ENCODE results near the gene KRT222.

KRT222 gene

DNA sequence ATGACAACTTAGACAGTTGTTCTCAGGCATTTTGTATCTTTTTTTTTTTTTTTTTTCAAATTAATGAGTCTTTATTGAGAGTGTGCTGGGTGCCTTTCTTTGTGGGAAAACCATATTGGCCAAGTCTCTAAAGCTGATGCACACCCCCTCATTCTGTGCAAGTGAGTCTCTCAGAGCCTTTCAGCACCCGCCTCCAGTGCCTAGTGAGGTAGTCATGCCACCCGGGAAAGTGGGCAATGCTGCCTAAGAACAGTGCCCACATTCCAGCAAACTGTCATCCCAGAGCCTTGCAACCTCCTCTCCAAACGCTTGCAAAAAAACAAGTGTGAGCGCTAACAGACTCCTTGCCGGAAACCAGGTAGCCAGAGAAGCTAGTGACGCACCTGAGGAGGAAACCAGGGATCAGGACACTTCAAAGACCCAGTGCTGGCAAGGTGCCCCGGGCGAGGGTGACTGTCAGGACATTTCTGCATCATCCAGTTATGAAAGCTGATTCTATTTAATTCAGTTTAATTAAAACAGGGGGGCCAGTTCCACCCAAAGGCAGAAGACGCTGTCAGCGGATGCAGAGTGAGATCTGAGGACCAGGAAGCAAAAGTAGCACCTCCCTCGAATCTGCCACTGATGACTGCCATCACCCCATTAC is 52.3 kb downstream of the KRT222 start:
- ChIA-PET POLR2A (interaction anchor here (0.6 kb wide), 1 partner anchor 47 kb away, joined by 7 read pairs; the partner anchor contains the start of gene CCR7), CTCF (interaction anchor here (1.9 to 6.0 kb wide), 3 partner anchors 9 to 51 kb away, joined by 5 to 127 read pairs (median 72); partner anchors contain the start of gene CCR7)
- DNase-seq (ENCODE audit: extremely low spot score), result no peak
- TF ChIP-seq, protein P1, sequence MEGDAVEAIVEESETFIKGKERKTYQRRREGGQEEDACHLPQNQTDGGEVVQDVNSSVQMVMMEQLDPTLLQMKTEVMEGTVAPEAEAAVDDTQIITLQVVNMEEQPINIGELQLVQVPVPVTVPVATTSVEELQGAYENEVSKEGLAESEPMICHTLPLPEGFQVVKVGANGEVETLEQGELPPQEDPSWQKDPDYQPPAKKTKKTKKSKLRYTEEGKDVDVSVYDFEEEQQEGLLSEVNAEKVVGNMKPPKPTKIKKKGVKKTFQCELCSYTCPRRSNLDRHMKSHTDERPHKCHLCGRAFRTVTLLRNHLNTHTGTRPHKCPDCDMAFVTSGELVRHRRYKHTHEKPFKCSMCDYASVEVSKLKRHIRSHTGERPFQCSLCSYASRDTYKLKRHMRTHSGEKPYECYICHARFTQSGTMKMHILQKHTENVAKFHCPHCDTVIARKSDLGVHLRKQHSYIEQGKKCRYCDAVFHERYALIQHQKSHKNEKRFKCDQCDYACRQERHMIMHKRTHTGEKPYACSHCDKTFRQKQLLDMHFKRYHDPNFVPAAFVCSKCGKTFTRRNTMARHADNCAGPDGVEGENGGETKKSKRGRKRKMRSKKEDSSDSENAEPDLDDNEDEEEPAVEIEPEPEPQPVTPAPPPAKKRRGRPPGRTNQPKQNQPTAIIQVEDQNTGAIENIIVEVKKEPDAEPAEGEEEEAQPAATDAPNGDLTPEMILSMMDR (IDR thresholded peaks at IDR 0.05; ENCODE audit: control extremely low read depth, extremely low read depth, low read depth, missing control alignments), result no peak

GRCh38 chr17:40611840-40612474 is 53.0 kb downstream of the KRT222 start:
- DNase-seq (ENCODE audit: extremely low spot score), result no peak
- TF ChIP-seq, protein P1 (IDR thresholded peaks at IDR 0.05; ENCODE audit: control extremely low read depth, extremely low read depth, low read depth, missing control alignments), result no peak
- ChIA-PET POLR2A (no interaction called here), CTCF (interaction anchor here (0.9 to 4.1 kb wide), 4 partner anchors 8 to 10 kb away, joined by 3 to 72 read pairs (median 4); no protein-coding TSS in a partner anchor)

GRCh38 chr17:40610359-40610758 is 54.6 kb downstream of the KRT222 start:
- TF ChIP-seq, protein P1 (IDR thresholded peaks at IDR 0.05; ENCODE audit: control extremely low read depth, extremely low read depth, low read depth, missing control alignments), result no peak
- CTCF ChIA-PET, result interaction anchor here (1.5 kb wide), 1 partner anchor 10 kb away, joined by 3 read pairs; no protein-coding TSS in a partner anchor
- DNase-seq (ENCODE audit: extremely low spot score), result no peak
- POLR2A ChIA-PET, result interaction anchor here (0.5 kb wide), 1 partner anchor 54 kb away, joined by 3 read pairs; no protein-coding TSS in a partner anchor

- ChIA-PET CTCF (interaction anchor here (8.0 kb wide), 1 partner anchor 46 kb away, joined by 53 read pairs; the partner anchor contains the start of gene CCR7), POLR2A (no interaction called here)
- TF ChIP-seq, protein P1 (IDR thresholded peaks at IDR 0.05; ENCODE audit: control extremely low read depth, extremely low read depth, low read depth, missing control alignments), result no peak
- DNase-seq (ENCODE audit: extremely low spot score), result no peak
These were observed 56.9 kb downstream of the KRT222 start for GRCh38 chr17:40608061-40608581.

DNA sequence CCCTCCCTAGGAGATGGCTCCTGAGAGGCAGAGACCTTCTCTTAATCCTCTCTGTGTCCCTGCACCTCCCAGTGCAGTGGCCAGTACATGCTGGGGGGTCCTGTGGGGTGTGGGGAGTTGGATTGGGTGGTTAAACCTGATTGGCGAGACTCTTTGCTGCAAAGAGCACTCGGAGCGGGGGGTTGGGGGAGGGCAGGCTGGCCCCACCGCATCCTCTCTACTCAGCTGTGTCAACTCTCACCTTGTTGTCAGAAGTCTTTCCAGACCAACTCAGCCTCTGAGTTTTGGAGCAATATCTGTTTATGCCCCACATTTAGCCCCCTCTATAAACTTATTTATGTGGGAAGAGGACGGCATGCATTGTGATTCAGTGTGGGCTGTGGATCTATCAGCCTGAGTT is 57.3 kb downstream of the KRT222 start:
- no peak for DNase-seq (ENCODE audit: extremely low spot score)
- POLR2A ChIA-PET, result interaction anchor here (0.5 kb wide), 1 partner anchor 7 kb away, joined by 3 read pairs; no protein-coding TSS in a partner anchor
- TF ChIP-seq, protein P1 (IDR thresholded peaks at IDR 0.05; ENCODE audit: control extremely low read depth, extremely low read depth, low read depth, missing control alignments), result no peak
- CTCF ChIA-PET, result interaction anchor here (1.0 to 8.0 kb wide), 4 partner anchors 8 to 45 kb away, joined by 3 to 53 read pairs (median 5); partner anchors contain the start of gene CCR7
